Liver (tissue), 3 donors: ENCODE data around the gene CDK1.

Experiments used
- ATF3 ChIP-seq: IDR thresholded peaks from 2 replicates; pipeline ENCODE4 v1.6.1; 2016; ENCODE audit warnings: antibody characterized with exemption
- EGR1 ChIP-seq, 2 donors: IDR thresholded peaks; 2 replicates each; pipeline ENCODE4 v1.6.1; 2016 to 2018; ENCODE audit warnings: antibody characterized with exemption in 2 of 2, low read depth in 2 of 2
- FOXA1 ChIP-seq: IDR thresholded peaks from 2 replicates; pipeline ENCODE4 v1.6.1; 2016; ENCODE audit warnings: antibody characterized with exemption
- GABPA ChIP-seq, 2 donors: IDR thresholded peaks in 1 of 2; conservative IDR thresholded peaks in 1 of 2; 2 replicates each; pipeline ENCODE4 v1.6.1; 2016; ENCODE audit warnings: antibody characterized with exemption in 2 of 2, mild to moderate bottlenecking in 1 of 2, moderate library complexity in 1 of 2
- MAX ChIP-seq: IDR thresholded peaks from 2 replicates; pipeline ENCODE4 v1.6.1; 2016; ENCODE audit warnings: antibody characterized with exemption
- RAD21 ChIP-seq, 2 donors: IDR thresholded peaks; 2 replicates each; pipeline ENCODE4 v1.6.1; 2016; ENCODE audit warnings: antibody characterized with exemption in 2 of 2, mild to moderate bottlenecking in 2 of 2
- REST ChIP-seq: IDR thresholded peaks from 2 replicates; pipeline ENCODE4 v1.6.1; 2016; ENCODE audit warnings: antibody characterized with exemption, mild to moderate bottlenecking
- RXRA ChIP-seq, 2 donors: IDR thresholded peaks; 2 replicates each; pipeline ENCODE4 v1.6.1; 2017 to 2018; ENCODE audit warnings: antibody characterized with exemption in 2 of 2, mild to moderate bottlenecking in 1 of 2
- SP1 ChIP-seq: IDR thresholded peaks from 2 replicates; pipeline ENCODE4 v1.6.1; 2018; ENCODE audit warnings: antibody characterized with exemption, mild to moderate bottlenecking
- TAF1 ChIP-seq: conservative IDR thresholded peaks from 2 replicates; pipeline ENCODE4 v1.6.1; 2016; ENCODE audit warnings: antibody characterized with exemption, mild to moderate bottlenecking
- YY1 ChIP-seq: IDR thresholded peaks from 2 replicates; pipeline ENCODE4 v1.6.1; 2016; ENCODE audit warnings: antibody characterized with exemption, mild to moderate bottlenecking
- TF ChIP-seq, protein P1 (sequence below): fragments of 150-350 bp; IDR thresholded peaks from 2 replicates; pipeline ENCODE4 v1.5.1; 2017; ENCODE audit warnings: improper control_type of control experiment, low read depth, low read length; ENCODE audit not compliant: missing input control
- TF ChIP-seq, protein P2 (sequence below): IDR thresholded peaks from 2 replicates; pipeline ENCODE4 v1.6.1; 2016; ENCODE audit warnings: antibody characterized with exemption
- donor health status: healthy.
- donor health status: healthy.

- TF ChIP-seq EGR1 (IDR thresholded peaks at IDR 0.05; ENCODE audit: low read depth in 2 of 2) (no peak), TAF1 (no peak), RAD21 (IDR thresholded peaks at IDR 0.05) (no peak), FOXA1 (no peak), MAX (no peak), YY1 (no peak), REST (no peak), GABPA (IDR thresholded peaks at IDR 0.05 in 1 of 2, conservative IDR thresholded peaks at IDR 0.05 in 1 of 2) (no peak), SP1 (no peak), ATF3 (no peak), RXRA (IDR thresholded peaks at IDR 0.05) (no peak)
- TF ChIP-seq, protein P1, sequence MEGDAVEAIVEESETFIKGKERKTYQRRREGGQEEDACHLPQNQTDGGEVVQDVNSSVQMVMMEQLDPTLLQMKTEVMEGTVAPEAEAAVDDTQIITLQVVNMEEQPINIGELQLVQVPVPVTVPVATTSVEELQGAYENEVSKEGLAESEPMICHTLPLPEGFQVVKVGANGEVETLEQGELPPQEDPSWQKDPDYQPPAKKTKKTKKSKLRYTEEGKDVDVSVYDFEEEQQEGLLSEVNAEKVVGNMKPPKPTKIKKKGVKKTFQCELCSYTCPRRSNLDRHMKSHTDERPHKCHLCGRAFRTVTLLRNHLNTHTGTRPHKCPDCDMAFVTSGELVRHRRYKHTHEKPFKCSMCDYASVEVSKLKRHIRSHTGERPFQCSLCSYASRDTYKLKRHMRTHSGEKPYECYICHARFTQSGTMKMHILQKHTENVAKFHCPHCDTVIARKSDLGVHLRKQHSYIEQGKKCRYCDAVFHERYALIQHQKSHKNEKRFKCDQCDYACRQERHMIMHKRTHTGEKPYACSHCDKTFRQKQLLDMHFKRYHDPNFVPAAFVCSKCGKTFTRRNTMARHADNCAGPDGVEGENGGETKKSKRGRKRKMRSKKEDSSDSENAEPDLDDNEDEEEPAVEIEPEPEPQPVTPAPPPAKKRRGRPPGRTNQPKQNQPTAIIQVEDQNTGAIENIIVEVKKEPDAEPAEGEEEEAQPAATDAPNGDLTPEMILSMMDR: no peak
- TF ChIP-seq, protein P2, sequence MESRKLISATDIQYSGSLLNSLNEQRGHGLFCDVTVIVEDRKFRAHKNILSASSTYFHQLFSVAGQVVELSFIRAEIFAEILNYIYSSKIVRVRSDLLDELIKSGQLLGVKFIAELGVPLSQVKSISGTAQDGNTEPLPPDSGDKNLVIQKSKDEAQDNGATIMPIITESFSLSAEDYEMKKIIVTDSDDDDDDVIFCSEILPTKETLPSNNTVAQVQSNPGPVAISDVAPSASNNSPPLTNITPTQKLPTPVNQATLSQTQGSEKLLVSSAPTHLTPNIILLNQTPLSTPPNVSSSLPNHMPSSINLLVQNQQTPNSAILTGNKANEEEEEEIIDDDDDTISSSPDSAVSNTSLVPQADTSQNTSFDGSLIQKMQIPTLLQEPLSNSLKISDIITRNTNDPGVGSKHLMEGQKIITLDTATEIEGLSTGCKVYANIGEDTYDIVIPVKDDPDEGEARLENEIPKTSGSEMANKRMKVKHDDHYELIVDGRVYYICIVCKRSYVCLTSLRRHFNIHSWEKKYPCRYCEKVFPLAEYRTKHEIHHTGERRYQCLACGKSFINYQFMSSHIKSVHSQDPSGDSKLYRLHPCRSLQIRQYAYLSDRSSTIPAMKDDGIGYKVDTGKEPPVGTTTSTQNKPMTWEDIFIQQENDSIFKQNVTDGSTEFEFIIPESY: no peak
Observed at GRCh38 chr10:60834401-60834800, 56.1 kb downstream of the CDK1 start.
